ENCODE measurements around the gene PRTG. TPM values are rescaled to one million over a fixed set of nuclear protein-coding genes. Genes with fewer than 3 reads are reported as not detected.

PRTG gene
- total RNA-seq, 1 donor, result 0.45 TPM

DNA sequence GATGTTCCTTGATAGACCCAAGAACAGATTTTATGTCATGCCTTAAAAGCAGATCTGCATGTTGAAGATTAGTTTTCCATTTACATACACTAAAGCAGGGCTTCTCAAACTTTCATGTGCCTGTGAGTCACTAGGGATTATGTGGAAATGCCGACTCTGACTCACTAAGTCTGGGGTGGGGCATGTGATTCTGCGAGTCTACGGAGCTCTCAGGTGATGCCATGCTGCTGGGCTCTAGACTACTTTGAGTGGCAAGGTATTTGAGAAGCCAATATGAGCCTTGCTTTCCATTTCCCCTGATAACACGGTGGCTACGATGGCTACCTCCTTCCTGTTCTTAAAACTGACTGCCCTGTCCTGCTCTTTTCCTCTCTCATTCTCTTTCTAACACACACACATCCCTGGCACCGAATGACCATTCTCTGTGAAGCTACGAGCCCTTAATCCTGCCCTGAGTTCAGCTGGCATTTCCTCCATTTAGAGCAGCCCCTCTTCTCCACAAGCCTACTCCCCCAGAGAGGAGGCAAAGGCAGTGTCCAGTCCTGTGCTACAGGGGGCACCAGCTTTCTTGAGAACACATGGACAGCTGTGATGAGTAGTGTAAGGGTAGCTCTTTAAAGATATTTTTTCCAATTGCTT lies 115.1 kb downstream of the PRTG start:
- TF ChIP-seq, protein P1, sequence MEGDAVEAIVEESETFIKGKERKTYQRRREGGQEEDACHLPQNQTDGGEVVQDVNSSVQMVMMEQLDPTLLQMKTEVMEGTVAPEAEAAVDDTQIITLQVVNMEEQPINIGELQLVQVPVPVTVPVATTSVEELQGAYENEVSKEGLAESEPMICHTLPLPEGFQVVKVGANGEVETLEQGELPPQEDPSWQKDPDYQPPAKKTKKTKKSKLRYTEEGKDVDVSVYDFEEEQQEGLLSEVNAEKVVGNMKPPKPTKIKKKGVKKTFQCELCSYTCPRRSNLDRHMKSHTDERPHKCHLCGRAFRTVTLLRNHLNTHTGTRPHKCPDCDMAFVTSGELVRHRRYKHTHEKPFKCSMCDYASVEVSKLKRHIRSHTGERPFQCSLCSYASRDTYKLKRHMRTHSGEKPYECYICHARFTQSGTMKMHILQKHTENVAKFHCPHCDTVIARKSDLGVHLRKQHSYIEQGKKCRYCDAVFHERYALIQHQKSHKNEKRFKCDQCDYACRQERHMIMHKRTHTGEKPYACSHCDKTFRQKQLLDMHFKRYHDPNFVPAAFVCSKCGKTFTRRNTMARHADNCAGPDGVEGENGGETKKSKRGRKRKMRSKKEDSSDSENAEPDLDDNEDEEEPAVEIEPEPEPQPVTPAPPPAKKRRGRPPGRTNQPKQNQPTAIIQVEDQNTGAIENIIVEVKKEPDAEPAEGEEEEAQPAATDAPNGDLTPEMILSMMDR (IDR thresholded peaks at IDR 0.05; ENCODE audit: insufficient read depth, low read length), result peak; percentile 7
- no peak overlapping the region for H3K4me3 ChIP-seq (ENCODE audit: low read depth, low read length)
- DNase-seq (ENCODE audit: low read depth), result peak; percentile 90

DNA sequence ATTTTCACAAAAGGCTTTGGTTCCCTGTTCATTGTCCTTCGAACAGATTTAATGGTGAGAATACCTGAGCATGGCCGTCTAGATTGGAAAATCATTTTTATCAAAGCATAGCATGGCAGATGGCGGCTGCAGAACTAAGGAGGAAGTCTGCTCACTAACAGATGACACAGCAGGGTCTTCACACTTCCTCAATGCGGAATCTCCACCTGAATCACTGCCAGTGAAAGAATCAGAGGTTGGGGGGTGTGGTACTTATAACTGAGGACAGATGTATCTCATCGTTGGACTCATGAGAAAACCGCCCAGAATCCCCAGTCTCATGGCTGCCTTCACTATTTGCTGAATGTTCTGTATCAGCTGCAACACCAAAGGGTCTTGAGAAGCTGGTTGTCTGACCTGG lies 123.2 kb downstream of the PRTG start:
- no peak for DNase-seq (ENCODE audit: low read depth)
- TF ChIP-seq, protein P1 (IDR thresholded peaks at IDR 0.05; ENCODE audit: insufficient read depth, low read length), result no peak
- no peak overlapping the region for H3K4me3 ChIP-seq (ENCODE audit: low read depth, low read length)

DNA sequence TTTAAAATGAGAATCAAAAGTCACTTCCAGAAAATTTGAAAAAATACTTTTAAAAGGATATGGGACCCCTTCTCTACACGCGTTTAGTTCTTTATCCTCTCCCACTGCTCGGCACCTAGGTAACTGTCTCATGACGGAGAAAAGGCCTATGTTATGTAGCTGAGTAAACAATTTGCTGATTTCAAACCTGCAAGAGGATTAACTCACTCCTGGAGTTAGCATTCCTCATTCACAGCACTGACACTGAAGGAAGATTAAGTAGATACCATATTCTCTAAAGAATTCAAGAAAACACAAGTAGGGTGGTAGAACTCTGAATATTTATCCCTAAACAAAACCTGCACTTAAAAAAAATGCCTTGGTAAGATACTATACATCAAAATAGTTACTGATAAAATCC lies 124.6 kb downstream of the PRTG start:
- TF ChIP-seq, protein P1 (IDR thresholded peaks at IDR 0.05; ENCODE audit: insufficient read depth, low read length), result no peak
- no peak overlapping the region for H3K4me3 ChIP-seq (ENCODE audit: low read depth, low read length)

DNA sequence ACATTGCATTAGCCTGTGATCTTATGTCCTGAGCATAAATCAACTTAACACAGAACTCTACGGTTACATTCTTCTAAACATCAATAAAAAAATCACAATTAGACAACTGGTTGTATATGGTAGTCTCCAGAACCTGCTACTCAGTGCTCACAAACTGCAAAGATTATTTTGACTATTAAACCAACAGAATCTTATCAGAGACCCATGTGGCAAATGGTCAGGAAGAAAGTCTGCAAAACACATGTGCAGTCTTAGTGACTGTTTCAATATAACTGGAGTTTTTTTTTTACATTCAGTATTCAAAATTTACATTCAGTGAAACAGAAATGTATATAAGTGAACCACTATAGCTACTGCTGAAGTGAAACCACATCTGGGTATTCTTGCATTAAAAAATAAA lies 127.5 kb downstream of the PRTG start:
- DNase-seq (ENCODE audit: low read depth), result no peak
- TF ChIP-seq, protein P1 (IDR thresholded peaks at IDR 0.05; ENCODE audit: insufficient read depth, low read length), result no peak
- no peak overlapping the region for H3K4me3 ChIP-seq (ENCODE audit: low read depth, low read length)

More for the DNA sequence above, 124.6 kb downstream of the PRTG start:
- DNase-seq (ENCODE audit: low read depth), result no peak

DNA sequence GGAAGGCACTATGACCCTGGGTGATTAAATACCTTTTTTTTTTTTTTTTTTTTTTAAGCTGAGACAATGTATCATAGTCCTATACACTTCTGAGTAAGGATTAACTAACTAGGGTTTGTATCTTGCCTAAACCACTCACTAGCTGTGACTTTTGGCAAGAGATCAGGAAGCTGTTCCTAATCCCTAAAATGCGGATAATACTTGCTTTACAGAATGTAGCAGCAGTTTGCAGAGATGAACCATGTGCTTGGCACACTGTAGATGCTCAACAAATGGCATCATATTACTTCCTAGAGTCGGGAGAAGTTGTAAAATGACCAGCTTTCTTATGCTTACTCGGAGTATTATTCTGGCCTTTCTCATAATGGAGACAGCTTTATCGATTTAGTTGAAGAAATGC lies 129.2 kb downstream of the PRTG start:
- no peak for DNase-seq (ENCODE audit: low read depth)
- TF ChIP-seq, protein P1 (IDR thresholded peaks at IDR 0.05; ENCODE audit: insufficient read depth, low read length), result no peak
- no peak overlapping the region for H3K4me3 ChIP-seq (ENCODE audit: low read depth, low read length)

DNA sequence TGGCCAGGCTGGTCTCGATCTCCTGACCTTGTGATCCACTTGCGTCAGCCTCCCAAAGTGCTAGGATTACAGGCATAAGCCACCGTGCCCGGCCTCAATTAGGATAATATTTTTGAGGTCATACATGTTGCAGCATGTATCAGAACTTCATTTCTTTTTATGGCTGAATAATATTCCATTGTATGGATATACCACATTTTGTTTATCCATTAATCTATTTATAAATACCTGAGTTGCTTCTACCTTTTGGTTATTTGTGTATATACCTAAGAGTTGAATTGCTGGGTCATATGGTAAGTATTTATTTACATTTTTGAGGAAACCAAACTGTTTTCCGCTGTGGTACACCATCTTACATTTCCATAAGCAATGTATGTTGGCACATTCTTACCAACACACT lies 136.7 kb downstream of the PRTG start:
- TF ChIP-seq, protein P1 (IDR thresholded peaks at IDR 0.05; ENCODE audit: insufficient read depth, low read length), result no peak
- no peak for DNase-seq (ENCODE audit: low read depth)
- H3K4me3 ChIP-seq (ENCODE audit: low read depth, low read length), result no peak overlapping the region

DNA sequence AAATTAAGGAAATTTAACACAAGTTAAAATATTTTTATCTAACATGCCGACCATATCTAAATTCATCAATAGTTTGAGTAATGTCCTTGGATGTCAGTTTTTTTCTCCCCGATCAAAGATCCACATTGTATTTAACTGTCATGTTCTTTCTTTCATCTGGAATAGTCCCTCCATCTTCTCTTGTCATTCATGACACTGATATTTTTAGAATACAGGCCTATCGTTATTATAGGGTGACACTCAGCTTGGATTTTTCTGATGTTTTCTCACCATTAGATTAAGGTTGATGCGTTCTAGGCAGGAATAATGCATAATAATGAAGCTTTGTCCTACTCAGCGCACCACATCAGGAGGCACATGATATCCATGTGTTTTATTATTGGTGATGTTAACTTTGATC lies 141.6 kb downstream of the PRTG start:
- DNase-seq (ENCODE audit: low read depth), result no peak
- H3K4me3 ChIP-seq (ENCODE audit: low read depth, low read length), result no peak overlapping the region
- TF ChIP-seq, protein P1 (IDR thresholded peaks at IDR 0.05; ENCODE audit: insufficient read depth, low read length), result no peak

All from fibroblast of the aortic adventitia (primary cell).